ENCODE results near the gene MAST4.

DNA sequence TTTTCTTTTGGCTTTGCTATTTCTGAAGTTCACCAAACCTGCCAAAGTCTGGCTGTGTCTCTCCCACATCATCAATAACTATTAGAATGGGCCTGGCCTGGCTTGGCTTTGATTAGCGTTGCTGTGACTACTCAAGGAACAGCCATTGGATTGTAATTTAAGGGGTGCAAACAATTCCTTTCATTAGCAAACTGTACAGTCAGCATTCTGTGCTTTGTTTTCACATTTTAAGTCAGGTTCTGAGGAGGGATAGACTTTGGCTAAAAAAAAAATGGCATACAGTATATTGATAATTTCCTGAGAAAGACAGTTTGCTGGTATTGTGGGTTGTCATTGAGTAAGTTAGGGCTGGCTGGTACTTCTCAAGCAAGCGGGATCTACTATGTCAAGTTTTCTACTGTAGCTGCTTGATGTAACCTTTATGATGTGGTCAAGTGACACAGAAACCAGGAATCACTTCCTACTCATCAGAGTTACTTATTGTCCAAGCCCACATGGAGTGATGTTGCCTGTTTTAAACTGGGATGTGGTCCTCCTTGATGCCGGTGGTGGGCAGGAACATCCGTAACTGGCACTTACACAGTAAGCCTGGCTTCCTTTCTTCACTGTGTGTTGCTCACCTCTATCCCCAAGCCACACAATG, 439.0 kb downstream of the MAST4 start:
- TF ChIP-seq CTCF (optimal IDR thresholded peaks at IDR 0.05 in 1 of 3, IDR thresholded peaks at IDR 0.05 in 1 of 3, conservative IDR thresholded peaks at IDR 0.05 in 1 of 3; ENCODE audit: extremely low read depth in 1 of 3, insufficient read depth in 2 of 3, low read length in 3 of 3): no peak
- no peak for TF ChIP-seq EZH2 (IDR thresholded peaks at IDR 0.05; ENCODE audit: low read length)

Measured in keratinocyte (primary cell).